Keratinocyte (primary cell): Measurements from ENCODE around the gene C16orf86.

Experiments used
- CTCF ChIP-seq, 3 experiments: IDR thresholded peaks in 1 of 3; conservative IDR thresholded peaks in 1 of 3; optimal IDR thresholded peaks in 1 of 3; 2 replicates in 2 of 3; 3 replicates in 1 of 3; pipeline versions ENCODE3 to v1.5.1; 2011; ENCODE audit warnings: low read length in 3 of 3, mild to moderate bottlenecking in 3 of 3, moderate library complexity in 2 of 3, control low read depth in 1 of 3, inconsistent platforms in 1 of 3; ENCODE audit not compliant: insufficient read depth in 2 of 3; ENCODE audit errors: extremely low read depth in 1 of 3
- EZH2 ChIP-seq: IDR thresholded peaks from one replicate; pipeline ENCODE4 v1.6.1; 2012; ENCODE audit warnings: inconsistent platforms, mild to moderate bottlenecking, low read length, moderate library complexity

GRCh38 chr16:67653128-67653788 lies 13.4 kb upstream of the C16orf86 start:
- TF ChIP-seq CTCF (optimal IDR thresholded peaks at IDR 0.05 in 1 of 3, IDR thresholded peaks at IDR 0.05 in 1 of 3, conservative IDR thresholded peaks at IDR 0.05 in 1 of 3; ENCODE audit: extremely low read depth in 1 of 3, insufficient read depth in 2 of 3, low read length in 3 of 3) (peak in 2 of 3 experiments; percentile 10 to 21), EZH2 (peak; percentile 99)
